Activated CD4-positive, alpha-beta T cell treated with anti-CD3 and anti-CD28 coated beads, Interleukin-2, Interleukin-6, amounts not matched to agents 100 ng/mL and 50 ng/mL, durations not matched to agents 16 hours and 8 hours (primary cell): Measurements from ENCODE around the gene ZSCAN1.

Experiments used
- DNase-seq: peaks from one replicate; pipeline ENCODE4 v3.0.0-alpha.2; 2020

The ZSCAN1 gene

DNA sequence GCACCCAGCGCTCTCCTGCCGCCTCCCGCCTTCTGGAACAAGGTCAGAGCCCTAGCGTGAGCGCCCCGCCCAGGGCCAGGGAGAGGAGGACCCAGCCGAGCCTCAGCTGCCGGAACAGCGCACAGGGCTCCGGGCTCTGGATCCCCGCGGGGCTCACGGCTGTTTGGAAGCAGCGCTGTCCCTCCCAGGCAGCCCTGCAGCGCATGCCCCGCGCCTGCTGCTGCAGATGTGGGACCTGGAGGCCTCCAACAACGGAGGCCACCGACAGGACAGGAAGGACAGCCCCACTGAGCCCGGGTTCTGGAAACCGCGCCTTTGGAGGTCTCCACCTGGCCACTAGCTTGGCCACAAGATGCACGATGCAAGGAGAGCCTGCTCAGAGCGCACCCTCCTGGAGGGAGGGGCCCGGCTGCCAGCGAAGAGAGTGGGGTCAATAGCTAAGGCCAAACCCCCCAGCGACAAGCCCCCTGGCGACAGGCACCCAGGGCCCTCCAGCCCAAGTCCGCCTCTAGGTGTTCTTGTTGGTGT, 51.6 kb downstream of the ZSCAN1 start:
- DNase-seq: no peak

DNA sequence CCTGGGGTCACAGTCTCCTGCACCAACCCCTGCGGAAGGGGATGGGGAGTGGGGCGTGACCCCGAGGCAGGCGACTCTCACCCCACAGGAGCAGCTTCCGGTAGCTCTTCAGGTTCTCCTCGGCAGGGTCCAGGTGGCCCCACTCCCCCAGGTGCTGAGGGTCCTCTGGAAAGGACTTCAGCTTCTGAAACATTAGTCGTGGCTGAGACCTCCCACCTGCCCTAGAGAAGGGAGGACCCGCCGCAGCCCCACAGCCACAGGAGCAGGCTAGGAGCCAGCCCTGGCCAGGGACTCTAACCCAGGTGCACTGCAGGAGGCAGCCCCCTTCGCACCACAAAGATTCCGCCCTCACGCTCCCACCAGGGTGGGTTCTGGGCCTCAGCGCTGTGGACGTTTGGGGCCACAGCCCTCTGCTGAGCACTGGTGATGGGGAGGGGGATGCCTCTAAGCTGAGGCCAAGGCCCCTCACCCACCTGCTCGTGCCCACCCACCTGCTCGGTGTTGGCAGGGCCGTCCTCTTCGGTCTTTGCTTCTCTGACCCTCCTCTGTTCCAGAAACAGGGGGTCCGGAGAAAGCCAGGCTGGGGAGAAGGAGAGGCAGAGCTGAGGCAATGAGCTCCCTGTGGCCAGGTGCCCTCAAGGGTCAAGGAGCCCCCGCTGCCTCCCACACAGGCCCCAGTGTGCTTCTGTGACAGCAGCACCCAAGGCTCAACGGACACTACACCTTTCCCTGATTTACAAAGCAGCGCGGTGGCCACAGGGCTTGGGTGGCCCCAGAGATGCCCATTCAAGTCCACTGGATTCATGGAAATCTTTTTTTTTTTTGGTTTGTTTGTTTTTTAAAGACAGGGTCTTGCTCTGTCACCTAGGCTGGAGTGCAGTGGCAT, 53.2 kb downstream of the ZSCAN1 start:
- DNase-seq: no peak

DNA sequence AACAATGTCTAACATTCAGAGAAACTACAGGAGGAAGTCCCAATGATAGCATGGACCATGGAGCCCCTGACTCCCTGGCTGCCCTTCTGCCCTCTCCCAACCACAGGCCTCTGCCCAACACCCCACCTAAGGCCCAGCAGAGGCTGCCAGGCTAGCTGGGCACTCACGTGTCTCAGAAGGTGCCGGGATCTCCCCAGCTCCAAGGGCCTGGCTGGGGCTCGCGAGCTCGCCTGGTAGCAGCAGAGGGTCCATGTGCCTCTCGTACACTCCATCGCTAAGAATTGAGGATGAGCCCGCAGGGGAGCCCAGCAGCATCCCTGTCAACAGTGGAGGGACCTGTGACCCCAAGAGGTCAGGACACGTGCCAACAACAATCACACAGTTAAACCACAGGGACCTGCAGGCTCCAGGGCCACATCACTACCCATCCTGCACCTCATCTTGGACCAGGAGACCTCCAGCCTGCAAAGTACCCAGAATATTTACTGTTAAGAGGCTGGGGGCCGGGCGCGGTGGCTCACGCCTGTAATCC, 54.8 kb downstream of the ZSCAN1 start:
- DNase-seq: no peak

DNA sequence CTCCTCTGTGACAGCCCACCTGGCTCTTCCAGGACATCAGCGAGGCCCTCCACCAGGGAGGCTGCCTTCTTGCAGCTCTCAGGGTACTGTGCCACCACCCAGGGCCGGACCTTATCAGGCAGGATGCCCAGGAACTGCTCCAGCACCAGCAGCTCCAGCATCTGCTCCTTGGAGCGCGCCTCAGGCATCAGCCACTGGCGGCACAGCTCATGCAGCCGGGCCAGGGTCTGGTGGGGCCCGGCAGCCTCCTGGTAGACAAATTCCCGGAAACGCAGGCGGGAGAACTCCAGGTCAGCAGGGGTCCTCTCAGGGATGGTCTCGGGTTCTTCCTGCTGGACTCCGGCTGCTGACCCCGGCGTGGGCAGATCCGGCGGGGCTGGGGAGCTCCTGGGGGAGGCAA, 56.0 kb downstream of the ZSCAN1 start:
- DNase-seq: no peak

DNA sequence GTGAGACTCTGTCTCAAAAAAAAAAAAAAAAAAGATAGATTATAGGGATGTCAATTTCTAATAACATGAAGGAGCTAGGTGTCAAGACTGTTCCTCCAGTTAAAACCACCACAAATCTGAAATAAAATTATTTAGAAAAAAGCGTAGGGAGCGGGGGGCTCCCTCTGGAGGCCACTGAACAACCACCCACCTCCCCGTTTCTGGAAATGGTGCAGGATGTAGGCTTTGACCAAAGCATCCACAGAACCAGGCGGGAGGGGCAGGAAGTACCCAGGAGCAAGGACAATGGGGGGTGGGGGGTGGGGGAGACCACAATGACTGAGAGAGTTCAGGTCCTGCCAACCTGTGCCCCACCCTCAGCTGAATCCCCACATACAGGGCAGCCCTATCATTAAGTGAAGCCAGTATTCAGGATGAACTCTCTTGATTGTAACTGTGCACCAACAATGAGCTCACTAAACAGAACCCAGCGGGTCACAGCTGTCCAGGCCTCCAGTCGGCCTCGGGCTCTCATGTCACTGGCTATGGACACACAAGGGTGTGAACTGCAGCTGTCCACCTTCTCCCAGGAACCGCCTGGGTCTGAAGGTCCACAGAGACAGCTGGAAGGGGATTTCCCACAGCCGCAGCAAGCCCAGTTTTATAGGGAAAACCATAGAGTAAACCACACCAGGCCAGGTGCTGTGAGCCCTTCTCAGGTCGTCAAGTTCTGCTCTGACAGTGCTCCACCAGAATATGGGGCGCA, 57.6 kb downstream of the ZSCAN1 start:
- no peak for DNase-seq

DNA sequence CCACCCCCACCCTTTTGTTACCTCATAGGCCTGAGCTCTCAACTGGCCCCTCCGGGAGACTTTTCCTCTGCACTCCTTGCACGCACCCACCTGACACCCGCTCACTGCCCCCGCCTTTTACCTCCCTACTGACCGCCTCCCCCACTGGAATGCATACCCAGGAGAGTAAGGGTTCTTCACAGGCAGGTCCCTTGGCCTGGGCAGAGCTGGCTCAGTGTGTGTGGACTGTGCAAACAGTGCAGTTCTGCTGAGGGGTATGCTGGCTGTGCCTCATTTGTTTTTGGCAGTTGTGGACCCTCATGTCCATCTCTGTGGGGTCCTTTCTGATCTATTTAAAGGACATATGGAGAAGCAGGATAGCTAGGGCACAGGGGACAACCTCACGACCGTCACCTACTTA, 59.2 kb downstream of the ZSCAN1 start:
- no peak for DNase-seq

DNA sequence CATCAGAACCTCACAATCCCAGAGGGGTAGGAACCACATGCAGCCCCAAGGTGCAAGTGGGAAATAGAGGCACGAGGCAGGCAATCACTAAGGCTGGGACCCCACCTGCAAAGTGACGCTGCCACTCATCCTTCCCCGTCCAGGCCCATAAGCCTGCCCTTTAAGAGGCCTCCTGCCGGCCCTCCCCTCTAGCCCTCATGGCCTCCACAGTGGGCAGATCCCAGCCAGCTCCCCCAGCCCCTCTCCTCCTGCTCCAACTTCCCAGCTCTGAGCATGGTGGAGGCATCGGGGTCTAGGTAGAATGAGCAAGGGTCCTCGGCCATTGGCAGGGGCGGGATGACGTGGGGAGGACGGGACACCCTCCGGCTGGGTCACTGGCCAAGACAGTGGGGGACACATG, 61.5 kb downstream of the ZSCAN1 start:
- DNase-seq: no peak

DNA sequence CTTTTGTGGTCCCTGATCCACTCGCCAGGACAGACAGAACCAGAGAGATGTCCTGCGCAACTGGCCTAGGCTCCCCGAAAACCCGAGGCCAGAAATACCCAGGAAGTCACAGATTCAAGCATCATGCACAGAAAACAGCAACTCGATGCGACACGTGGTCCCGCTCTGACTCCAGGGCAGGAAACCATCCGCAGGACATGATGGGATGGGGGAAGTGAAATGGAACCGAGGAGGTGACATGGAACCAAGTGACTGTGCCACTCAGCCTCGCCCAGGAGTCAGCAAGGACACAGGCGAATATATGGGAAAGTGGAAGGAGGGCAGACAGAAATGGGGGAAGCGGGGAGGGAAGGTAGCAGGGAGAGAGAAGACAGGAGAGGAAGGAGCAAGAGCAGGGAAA, 63.1 kb downstream of the ZSCAN1 start:
- no peak for DNase-seq

DNA sequence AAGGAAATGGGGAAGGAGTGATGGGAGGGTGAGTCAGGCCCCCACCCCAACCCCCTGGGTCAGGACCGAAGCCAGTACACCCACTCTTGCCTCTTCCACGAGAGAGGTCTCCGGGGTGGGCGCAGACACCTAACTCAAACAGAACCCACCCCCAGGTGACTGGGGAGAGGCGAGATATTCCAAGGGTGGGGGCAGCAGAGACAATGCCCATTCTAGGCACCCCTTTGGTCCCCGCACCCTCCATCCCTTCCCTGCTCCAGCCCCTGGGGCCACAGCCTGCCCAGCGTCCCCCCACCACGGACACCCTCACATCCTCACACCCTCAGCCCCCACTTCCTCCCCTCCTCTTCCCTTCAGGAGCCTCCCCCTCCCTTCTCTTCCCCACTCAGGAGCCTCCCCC, 63.5 kb downstream of the ZSCAN1 start:
- no peak for DNase-seq

DNA sequence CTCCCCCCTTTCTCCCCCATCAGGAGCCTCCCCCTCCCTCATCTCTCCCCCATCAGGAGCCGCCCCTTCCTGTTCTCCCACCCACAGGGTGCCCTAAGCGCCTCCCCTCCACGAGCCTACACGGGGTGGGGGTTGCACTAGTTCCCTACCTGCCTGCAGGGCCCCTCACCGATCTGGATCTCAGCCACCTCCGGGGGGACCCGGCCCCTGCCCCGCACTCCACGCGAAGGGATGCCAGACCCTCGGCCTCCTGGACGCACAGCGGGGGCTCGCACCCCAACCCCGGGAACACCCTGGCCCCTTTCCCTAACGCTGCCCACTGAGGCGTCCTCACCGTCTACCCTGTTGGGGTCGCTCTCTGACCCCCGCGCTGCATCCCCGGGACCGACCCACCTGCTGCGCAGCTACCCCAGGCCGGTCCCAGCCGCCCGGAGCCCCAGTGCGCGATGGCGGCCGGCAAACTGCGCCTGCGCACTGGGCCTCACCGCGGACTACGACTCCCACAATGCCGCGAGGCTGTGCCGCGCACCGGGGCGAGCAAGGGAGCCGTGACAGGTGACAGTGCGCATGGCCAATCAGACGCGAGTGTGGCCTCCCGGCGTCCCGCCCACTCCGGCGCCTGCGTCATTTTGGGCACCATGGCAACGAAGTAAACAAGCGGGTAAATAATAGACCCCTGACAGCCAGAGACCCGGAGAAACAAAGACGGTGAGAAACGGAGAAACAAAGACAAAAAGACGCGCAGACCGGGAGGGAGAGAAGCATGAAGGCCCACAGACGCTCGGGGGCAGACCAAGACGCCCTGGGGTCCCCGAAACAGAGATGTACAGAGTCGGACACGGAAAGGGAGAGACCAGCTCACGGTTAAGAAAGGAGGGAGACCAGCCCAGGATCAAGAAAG, 64.2 kb downstream of the ZSCAN1 start, which contains the start of gene ZSCAN18:
Gene ZSCAN18 (minus strand): TSS at position 451 of the 901 bp plus-strand sequence. CDS start 7,964 bp downstream, outside the sequence.
- peak; percentile 86 for DNase-seq

DNA sequence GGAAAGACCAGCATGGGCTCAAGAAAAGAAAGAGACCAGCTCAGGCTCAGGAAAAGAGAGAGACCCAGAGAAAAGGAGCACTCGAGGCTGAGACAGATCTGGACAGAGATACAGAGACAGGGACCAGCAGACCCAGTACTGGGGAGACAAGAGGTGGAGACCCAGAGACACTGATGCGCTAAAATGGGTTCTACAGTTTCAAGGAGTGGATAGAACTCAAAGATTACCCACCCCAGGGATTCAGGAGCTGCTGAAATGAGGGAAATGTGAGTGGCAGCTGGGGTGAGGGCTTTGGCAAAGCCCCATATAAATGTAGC, 64.8 kb downstream of the ZSCAN1 start:
- no peak for DNase-seq
